T-cell (primary cell): ENCODE results near the gene NR4A1. TPM values are rescaled to one million over a fixed set of nuclear protein-coding genes. Genes with fewer than 3 reads are reported as not detected.
A peak's percentile ranks its signal among the peaks of the same experiment; 100 is the strongest.

ENCODE experiments used
- ATAC-seq, 4 experiments: fragments of 200-7000 bp in 3 of 4; fragments of 150-1000 bp in 1 of 4; cut with Tn5 transposase; replicated peaks in 1 of 4; 1 replicate in 3 of 4; 2 replicates in 1 of 4; pipeline ENCODE4 v1.10.0; 2021; ENCODE audit warnings: moderate library complexity in 3 of 4, mild to moderate bottlenecking in 2 of 4, moderate number of reproducible peaks in 1 of 4
- CTCF ChIA-PET, 2 donors: fragments of 300-600 bp; sonication (Branson Sonifier 250); formaldehyde crosslinking; loops; one replicate each; lab custom pipeline; 2022; ENCODE audit warnings: antibody characterized with exemption in 2 of 2; lab: Charles Lee
- POLR2A ChIA-PET, 2 donors: fragments of 300-600 bp; sonication (Branson Sonifier 250); formaldehyde crosslinking; loops; one replicate each; lab custom pipeline; 2022; ENCODE audit warnings: antibody characterized with exemption in 2 of 2; lab: Charles Lee
- DNase-seq, 35 experiments: peaks; one replicate each; pipeline versions ENCODE4 v3.0.0 to v3.0.0-alpha.2; 2013 to 2023
- H3K27ac ChIP-seq: one replicate; pipeline ENCODE4 v1.5.1; 2013; ENCODE audit warnings: low read length
- H3K27me3 ChIP-seq, 2 experiments: replicated peaks in 1 of 2; 1 replicate in 1 of 2; 2 replicates in 1 of 2; pipeline versions ENCODE4 v1.6.1 to v1.7.0; 2013; ENCODE audit warnings: low read length in 1 of 2, mixed read lengths in 1 of 2; ENCODE audit not compliant: control insufficient read depth in 2 of 2, insufficient read depth in 2 of 2; ENCODE audit errors: extremely low read depth in 1 of 2
- H3K36me3 ChIP-seq, 2 donors: 1 replicate in 1 of 2; 2 replicates in 1 of 2; pipeline versions ENCODE4 v1.6.1 to v1.7.0; 2013; ENCODE audit warnings: low read length in 1 of 2; ENCODE audit not compliant: control insufficient read depth in 2 of 2, insufficient read depth in 1 of 2; ENCODE audit errors: extremely low read depth in 1 of 2
- H3K4me1 ChIP-seq, 2 experiments: 1 replicate in 1 of 2; 2 replicates in 1 of 2; pipeline versions ENCODE4 v1.6.1 to v1.7.0; 2013; ENCODE audit warnings: low read length in 2 of 2, mixed read lengths in 1 of 2; ENCODE audit not compliant: insufficient read depth in 2 of 2, control insufficient read depth in 1 of 2; ENCODE audit errors: extremely low read depth in 1 of 2
- H3K4me3 ChIP-seq, 2 donors: 1 replicate in 1 of 2; 2 replicates in 1 of 2; pipeline versions ENCODE4 v1.5.1 to v1.7.0; 2013; ENCODE audit warnings: mild to moderate bottlenecking in 2 of 2, low read length in 1 of 2, moderate library complexity in 1 of 2; ENCODE audit not compliant: control insufficient read depth in 1 of 2; ENCODE audit errors: extremely low read depth in 1 of 2
- H3K9me3 ChIP-seq: 2 replicates; pipeline ENCODE4 v1.7.0; 2013
- H3K27ac Mint-ChIP-seq, 2 donors: one replicate each; pipeline ENCODE4 v1.8.0; 2020 to 2021; ENCODE audit warnings: mild to moderate bottlenecking in 2 of 2, mixed read lengths in 2 of 2
- H3K27me3 Mint-ChIP-seq, 2 donors: one replicate each; pipeline ENCODE4 v1.8.0; 2021 to 2022; ENCODE audit warnings: mixed read lengths in 2 of 2
- H3K36me3 Mint-ChIP-seq: one replicate; pipeline ENCODE4 v1.8.0; 2021; ENCODE audit warnings: mixed read lengths
- H3K4me1 Mint-ChIP-seq, 3 donors: one replicate each; pipeline ENCODE4 v1.8.0; 2020 to 2022; ENCODE audit warnings: mixed read lengths in 3 of 3, mild to moderate bottlenecking in 1 of 3
- H3K4me3 Mint-ChIP-seq, 3 donors: one replicate each; pipeline ENCODE4 v1.8.0; 2020 to 2022; ENCODE audit warnings: mild to moderate bottlenecking in 3 of 3, mixed read lengths in 3 of 3, moderate library complexity in 3 of 3
- H3K9me3 Mint-ChIP-seq, 3 donors: one replicate each; pipeline ENCODE4 v1.8.0; 2020 to 2022; ENCODE audit warnings: mixed read lengths in 3 of 3
- WGBS: methylation state at CpG from one replicate; pipeline ENCODE4 v1.1.5; 2013; ENCODE audit warnings: missing lambda C conversion rate; ENCODE audit not compliant: insufficient coverage; 5-methylcytosine and 5-hydroxymethylcytosine counted together
- total RNA-seq, 35 experiments: library from RNA in 6 of 35; stranded (reverse) in 6 of 35; fragments of 120-200 nt in 1 of 35; gene quantifications; one replicate each; pipeline versions ENCODE4 v1.2.1 to v1.2.4 and lab custom pipeline; 2013 to 2026

NR4A1 gene
- total RNA-seq, 5 donors from 2014 or later (not counting 1 experiment from before 2014, with no cell fraction given): 5.9 to 103 (median 7.3) TPM

- Mint-ChIP-seq H3K9me3 (no peaks in the 10 kb centered on the region), H3K27ac (peak overlapping the region in 1 of 2 donors; percentile 67), H3K27me3 (no peaks in the 10 kb centered on the region), H3K4me1 (peaks cover 16 to 45% (median 23%) of the 10 kb centered on the region in 3 donors), H3K36me3 (no peaks in the 10 kb centered on the region), H3K4me3 (peak overlapping the region in 2 of 3 donors; percentile 49 to 56)
- Histone ChIP-seq H3K9me3 (no peaks in the 10 kb centered on the region), H3K4me3 (no peak overlapping the region), H3K27ac (no peak overlapping the region), H3K4me1 (peaks cover 13 to 40% of the 10 kb centered on the region in 2 experiments), H3K36me3 (no peaks in the 10 kb centered on the region), H3K27me3 (peaks cover 0 to 20% of the 10 kb centered on the region in 2 experiments)
- ChIA-PET POLR2A (no interaction called here), CTCF (interaction anchor here in 1 of 2 donors (0.6 kb wide), 1 partner anchor 41 kb away, joined by 3 read pairs; no protein-coding TSS in a partner anchor)
- peak in 31 of 35 experiments; percentile 31 to 72 (median 49) for DNase-seq
- WGBS: 34% methylated on average over 5 of the region's 6 CpGs
- ATAC-seq: peak; percentile 30 to 63 (median 56)
Measured at GRCh38 chr12:52041695-52042123, 9.5 kb upstream of the NR4A1 start.

- ChIA-PET CTCF (interaction anchor here in 1 of 2 donors (0.6 kb wide), 2 partner anchors 12 to 49 kb away, joined by 3 to 4 read pairs; no protein-coding TSS in a partner anchor), POLR2A (no interaction called here)
- H3K27ac ChIP-seq: no peak overlapping the region
- H3K4me1 ChIP-seq: peaks cover 13 to 35% of the 10 kb centered on the region in 2 experiments
- H3K4me1 Mint-ChIP-seq: peaks cover 16 to 43% (median 23%) of the 10 kb centered on the region in 3 donors
- H3K27me3 ChIP-seq: peaks cover 0 to 24% of the 10 kb centered on the region in 2 experiments
- no peak for ATAC-seq
- H3K4me3 ChIP-seq: no peak overlapping the region
- no peaks in the 10 kb centered on the region for H3K27me3 Mint-ChIP-seq
- WGBS: 97% methylated on average over 4 of the region's 8 CpGs
- H3K4me3 Mint-ChIP-seq: peak overlapping the region in 1 of 3 donors; percentile 56
- no peak for DNase-seq
- no peaks in the 10 kb centered on the region for H3K9me3 Mint-ChIP-seq
- H3K27ac Mint-ChIP-seq: no peak overlapping the region
- no peaks in the 10 kb centered on the region for H3K36me3 ChIP-seq
- no peaks in the 10 kb centered on the region for H3K9me3 ChIP-seq
- H3K36me3 Mint-ChIP-seq: no peaks in the 10 kb centered on the region
Measured at GRCh38 chr12:52042706-52043385, 8.4 kb upstream of the NR4A1 start.

GRCh38 chr12:52043386-52044212, 7.6 kb upstream of the NR4A1 start:
- DNase-seq (no peak), ATAC-seq (no peak)
- H3K4me1 ChIP-seq: peaks cover 13 to 32% of the 10 kb centered on the region in 2 experiments
- peaks cover 0 to 24% of the 10 kb centered on the region in 2 experiments for H3K27me3 ChIP-seq
- no peaks in the 10 kb centered on the region for H3K36me3 Mint-ChIP-seq
- no peak overlapping the region for H3K27ac ChIP-seq
- H3K4me3 Mint-ChIP-seq: no peak overlapping the region
- H3K9me3 ChIP-seq: no peaks in the 10 kb centered on the region
- no peaks in the 10 kb centered on the region for H3K27me3 Mint-ChIP-seq
- no peaks in the 10 kb centered on the region for H3K9me3 Mint-ChIP-seq
- ChIA-PET CTCF (interaction anchor here (0.6 to 1.1 kb wide), 4 partner anchors 11 to 50 kb away, joined by 3 to 4 read pairs (median 4); no protein-coding TSS in a partner anchor), POLR2A (no interaction called here)
- H3K27ac Mint-ChIP-seq: no peak overlapping the region
- WGBS: 84% methylated on average over 16 of the region's 21 CpGs
- H3K4me1 Mint-ChIP-seq: peaks cover 12 to 38% (median 19%) of the 10 kb centered on the region in 3 donors
- H3K4me3 ChIP-seq: no peak overlapping the region
- no peaks in the 10 kb centered on the region for H3K36me3 ChIP-seq

- Histone ChIP-seq H3K36me3 (no peaks in the 10 kb centered on the region), H3K27me3 (peaks cover 0 to 21% of the 10 kb centered on the region in 2 experiments), H3K9me3 (no peaks in the 10 kb centered on the region), H3K27ac (no peak overlapping the region), H3K4me1 (peaks cover 13 to 32% of the 10 kb centered on the region in 2 experiments), H3K4me3 (no peak overlapping the region)
- H3K4me3 Mint-ChIP-seq: no peak overlapping the region
- no peak for DNase-seq
- WGBS: 90% methylated on average over 13 of the region's 18 CpGs
- CTCF ChIA-PET: interaction anchor here (0.8 to 1.1 kb wide), 2 partner anchors 12 to 19 kb away, joined by 3 to 4 read pairs; no protein-coding TSS in a partner anchor
- POLR2A ChIA-PET: interaction anchor here (0.6 to 0.7 kb wide), 3 partner anchors 230 to 830 kb away, joined by 3 to 4 read pairs (median 3); no protein-coding TSS in a partner anchor
- no peaks in the 10 kb centered on the region for H3K9me3 Mint-ChIP-seq
- H3K36me3 Mint-ChIP-seq: no peaks in the 10 kb centered on the region
- peaks cover 15 to 36% (median 23%) of the 10 kb centered on the region in 3 donors for H3K4me1 Mint-ChIP-seq
- no peak for ATAC-seq
- peaks cover 0 to 4% of the 10 kb centered on the region in 2 donors for H3K27me3 Mint-ChIP-seq
- no peak overlapping the region for H3K27ac Mint-ChIP-seq
Measured at GRCh38 chr12:52044292-52044983, 6.8 kb upstream of the NR4A1 start.

GRCh38 chr12:52045794-52046199, 5.4 kb upstream of the NR4A1 start:
- Histone ChIP-seq H3K27me3 (peaks cover 0 to 31% of the 10 kb centered on the region in 2 experiments), H3K36me3 (no peaks in the 10 kb centered on the region), H3K9me3 (no peaks in the 10 kb centered on the region), H3K4me1 (peaks cover 21 to 44% of the 10 kb centered on the region in 2 experiments), H3K4me3 (no peak overlapping the region), H3K27ac (no peak overlapping the region)
- H3K27ac Mint-ChIP-seq: no peak overlapping the region
- no peaks in the 10 kb centered on the region for H3K36me3 Mint-ChIP-seq
- 20% methylated on average over 1 of the region's 4 CpGs for WGBS
- no peak for ATAC-seq
- ChIA-PET CTCF (interaction anchor here in 1 of 2 donors (1.1 kb wide), 1 partner anchor 21 kb away, joined by 3 read pairs; no protein-coding TSS in a partner anchor), POLR2A (no interaction called here)
- DNase-seq: peak in 1 of 35 experiments; percentile 39
- H3K27me3 Mint-ChIP-seq: peaks cover 0 to 4% of the 10 kb centered on the region in 2 donors
- H3K9me3 Mint-ChIP-seq: no peaks in the 10 kb centered on the region
- no peak overlapping the region for H3K4me3 Mint-ChIP-seq
- peaks cover 26 to 44% (median 34%) of the 10 kb centered on the region in 3 donors for H3K4me1 Mint-ChIP-seq
